HEK293 (cell line): ENCODE data around the gene CA5B.
A peak's percentile ranks its signal among the peaks of the same experiment; 100 is the strongest.

Source experiments
- CTCF ChIA-PET: fragments of 350-600 bp; formaldehyde crosslinking; extraction: SDS; loops from one replicate; lab custom pipeline; 2021; ENCODE audit warnings: antibody characterized with exemption; lab: Yijun Ruan, JAX
- POLR2A ChIA-PET: fragments of 300-600 bp; formaldehyde crosslinking; extraction: SDS; loops from one replicate; lab custom pipeline; 2020; ENCODE audit warnings: antibody characterized with exemption, inconsistent platforms; lab: Yijun Ruan, JAX
- H3K27ac ChIP-seq: fragments of 200-500 bp; sonication (Bioruptor generic); 2 replicates; pipeline ENCODE4 v1.5.1; 2014; ENCODE audit warnings: low read depth, low read length, control low read depth, inconsistent platforms; ENCODE audit errors: extremely low read depth
- H3K36me3 ChIP-seq, 2 experiments: fragments of 200-500 bp in 1 of 2; sonication (Bioruptor generic) in 1 of 2; 1 replicate in 1 of 2; 2 replicates in 1 of 2; pipeline ENCODE4 v1.5.1; 2014 to 2017; ENCODE audit warnings: inconsistent platforms in 2 of 2, low read length in 2 of 2; ENCODE audit not compliant: control insufficient read depth in 2 of 2, insufficient read depth in 1 of 2
- H3K4me1 ChIP-seq: fragments of 200-500 bp; sonication (Bioruptor generic); 2 replicates; pipeline ENCODE4 v1.5.1; 2014; ENCODE audit warnings: mild to moderate bottlenecking, low read length, inconsistent platforms; ENCODE audit not compliant: control insufficient read depth, insufficient read depth
- H3K4me3 ChIP-seq: 2 replicates; pipeline ENCODE4 v1.5.1; 2011; ENCODE audit warnings: low read depth, mild to moderate bottlenecking, control low read depth, low read length, moderate library complexity
- H3K9me3 ChIP-seq: fragments of 200-500 bp; sonication (Bioruptor generic); 2 replicates; pipeline ENCODE4 v1.5.1; 2014; ENCODE audit warnings: low read depth, low read length, inconsistent platforms; ENCODE audit not compliant: control insufficient read depth, insufficient read depth
- BCL6B ChIP-seq: fragments of 450-650 bp; formaldehyde crosslinking; IDR thresholded peaks from 2 replicates; pipeline ENCODE4 v1.5.1; 2017; ENCODE audit warnings: missing biosample characterization, missing genetic modification characterization
- PBX3 ChIP-seq: sonication (generic); formaldehyde crosslinking; IDR thresholded peaks from 2 replicates; pipeline ENCODE4 v1.8.1; 2022; ENCODE audit warnings: mild to moderate bottlenecking, moderate library complexity, missing genetic modification reagents
- PRDM6 ChIP-seq: fragments of 450-650 bp; formaldehyde crosslinking; IDR thresholded peaks from 2 replicates; pipeline ENCODE4 v1.5.1; 2017; ENCODE audit warnings: missing biosample characterization, missing genetic modification characterization
- TRIM28 ChIP-seq: IDR thresholded peaks from 2 replicates; pipeline ENCODE4 v1.6.1; 2011; ENCODE audit warnings: low read length, control low read depth, borderline replicate concordance
- ZBTB11 ChIP-seq: fragments of 450-650 bp; formaldehyde crosslinking; conservative IDR thresholded peaks from 2 replicates; pipeline ENCODE4 v1.5.1; 2016; ENCODE audit warnings: low read depth, missing biosample characterization, missing genetic modification characterization
- ZFHX2 ChIP-seq: fragments of 450-650 bp; formaldehyde crosslinking; conservative IDR thresholded peaks from 2 replicates; pipeline ENCODE4 v1.5.1; 2016; ENCODE audit warnings: missing biosample characterization, missing genetic modification characterization
- ZFP3 ChIP-seq: fragments of 450-650 bp; formaldehyde crosslinking; IDR thresholded peaks from 2 replicates; pipeline ENCODE4 v1.5.1; 2016; ENCODE audit warnings: low read depth, missing biosample characterization, missing genetic modification characterization
- ZNF114 ChIP-seq: fragments of 450-650 bp; formaldehyde crosslinking; IDR thresholded peaks from 2 replicates; pipeline ENCODE4 v1.5.0; 2017; ENCODE audit warnings: missing biosample characterization, missing genetic modification characterization
- ZNF223 ChIP-seq: fragments of 450-650 bp; formaldehyde crosslinking; IDR thresholded peaks from 2 replicates; pipeline ENCODE4 v1.5.1; 2016; ENCODE audit warnings: missing biosample characterization, missing genetic modification characterization
- ZNF248 ChIP-seq: fragments of 450-650 bp; formaldehyde crosslinking; IDR thresholded peaks from 2 replicates; pipeline ENCODE4 v1.5.1; 2017; ENCODE audit warnings: missing biosample characterization, missing genetic modification characterization
- ZNF350 ChIP-seq: fragments of 450-650 bp; formaldehyde crosslinking; IDR thresholded peaks from 2 replicates; pipeline ENCODE4 v1.5.0; 2017; ENCODE audit warnings: missing biosample characterization, mild to moderate bottlenecking, missing genetic modification characterization
- ZNF354C ChIP-seq: fragments of 450-650 bp; formaldehyde crosslinking; IDR thresholded peaks from 2 replicates; pipeline ENCODE4 v1.5.1; 2016; ENCODE audit warnings: missing biosample characterization, missing genetic modification characterization, low read depth, borderline replicate concordance
- ZNF366 ChIP-seq: fragments of 450-650 bp; formaldehyde crosslinking; conservative IDR thresholded peaks from 2 replicates; pipeline ENCODE4 v1.5.1; 2016; ENCODE audit warnings: missing biosample characterization, missing genetic modification characterization
- ZNF555 ChIP-seq: fragments of 450-650 bp; formaldehyde crosslinking; conservative IDR thresholded peaks from 2 replicates; pipeline ENCODE4 v1.5.1; 2017; ENCODE audit warnings: missing biosample characterization, mild to moderate bottlenecking, missing genetic modification characterization, inconsistent platforms
- ZNF629 ChIP-seq: fragments of 450-650 bp; formaldehyde crosslinking; IDR thresholded peaks from 2 replicates; pipeline ENCODE4 v1.5.1; 2017; ENCODE audit warnings: missing biosample characterization, missing genetic modification characterization
- ZNF660 ChIP-seq: fragments of 450-650 bp; IDR thresholded peaks from 2 replicates; pipeline ENCODE4 v1.5.1; 2018; ENCODE audit warnings: missing biosample characterization, mild to moderate bottlenecking, missing genetic modification characterization
- ZNF670 ChIP-seq: fragments of 450-650 bp; formaldehyde crosslinking; IDR thresholded peaks from 2 replicates; pipeline ENCODE4 v1.5.1; 2016; ENCODE audit warnings: missing biosample characterization, missing genetic modification characterization, low read depth
- ZNF707 ChIP-seq: fragments of 450-650 bp; formaldehyde crosslinking; IDR thresholded peaks from 2 replicates; pipeline ENCODE4 v1.5.1; 2016; ENCODE audit warnings: missing biosample characterization, missing genetic modification characterization
- ZNF837 ChIP-seq: fragments of 450-650 bp; formaldehyde crosslinking; IDR thresholded peaks from 2 replicates; pipeline ENCODE4 v1.5.1; 2016; ENCODE audit warnings: missing biosample characterization, missing genetic modification characterization
- ZNF843 ChIP-seq: fragments of 450-650 bp; formaldehyde crosslinking; IDR thresholded peaks from 2 replicates; pipeline ENCODE4 v1.5.1; 2016; ENCODE audit warnings: missing biosample characterization, missing genetic modification characterization
- ZSCAN30 ChIP-seq: fragments of 450-650 bp; IDR thresholded peaks from 2 replicates; pipeline ENCODE4 v1.5.1; 2018; ENCODE audit warnings: missing biosample characterization, mild to moderate bottlenecking, missing genetic modification characterization, moderate library complexity
- TF ChIP-seq, protein P1 (sequence below): fragments of 450-650 bp; formaldehyde crosslinking; IDR thresholded peaks from 2 replicates; pipeline ENCODE4 v1.5.1; 2016; ENCODE audit warnings: missing biosample characterization, missing genetic modification characterization, borderline replicate concordance
- TF ChIP-seq, protein P2 (sequence below): fragments of 450-650 bp; formaldehyde crosslinking; IDR thresholded peaks from 2 replicates; pipeline ENCODE4 v1.5.1; 2016; ENCODE audit warnings: missing biosample characterization, missing genetic modification characterization
- TF ChIP-seq, protein P3 (sequence below): fragments of 450-650 bp; formaldehyde crosslinking; IDR thresholded peaks from 2 replicates; pipeline ENCODE4 v1.5.1; 2016; ENCODE audit warnings: missing biosample characterization, missing genetic modification characterization

Gene CA5B

GRCh38 chrX:15834827-15835595 lies 96.9 kb downstream of the CA5B start:
- CTCF ChIA-PET, result interaction anchor here (0.6 to 1.4 kb wide), 3 partner anchors 9 to 137 kb away, joined by 3 to 4 read pairs (median 4); no protein-coding TSS in a partner anchor
- Histone ChIP-seq H3K4me1 (peaks cover 6% of the 10 kb centered on the region), H3K4me3 (no peak overlapping the region), H3K36me3 (peaks cover 3 to 37% of the 10 kb centered on the region in 2 experiments), H3K9me3 (no peaks in the 10 kb centered on the region), H3K27ac (no peak overlapping the region)
- POLR2A ChIA-PET, result interaction anchor here (0.9 to 1.5 kb wide), 2 partner anchors 20 kb away, joined by 4 to 5 read pairs; partner anchors contain the start of gene AP1S2
- no peak for TF ChIP-seq ZNF366 (tag by site-specific recombination)
- TF ChIP-seq TRIM28, result no peak
- no peak for TF ChIP-seq BCL6B (tag by site-specific recombination)
- TF ChIP-seq ZNF248, result no peak
- no peak for TF ChIP-seq ZFP3 (tag by site-specific recombination)
- no peak for TF ChIP-seq ZNF354C (tag by site-specific recombination)
- TF ChIP-seq, protein P1, sequence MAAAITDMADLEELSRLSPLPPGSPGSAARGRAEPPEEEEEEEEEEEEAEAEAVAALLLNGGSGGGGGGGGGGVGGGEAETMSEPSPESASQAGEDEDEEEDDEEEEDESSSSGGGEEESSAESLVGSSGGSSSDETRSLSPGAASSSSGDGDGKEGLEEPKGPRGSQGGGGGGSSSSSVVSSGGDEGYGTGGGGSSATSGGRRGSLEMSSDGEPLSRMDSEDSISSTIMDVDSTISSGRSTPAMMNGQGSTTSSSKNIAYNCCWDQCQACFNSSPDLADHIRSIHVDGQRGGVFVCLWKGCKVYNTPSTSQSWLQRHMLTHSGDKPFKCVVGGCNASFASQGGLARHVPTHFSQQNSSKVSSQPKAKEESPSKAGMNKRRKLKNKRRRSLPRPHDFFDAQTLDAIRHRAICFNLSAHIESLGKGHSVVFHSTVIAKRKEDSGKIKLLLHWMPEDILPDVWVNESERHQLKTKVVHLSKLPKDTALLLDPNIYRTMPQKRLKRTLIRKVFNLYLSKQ (tag by site-specific recombination), result no peak
- no peak for TF ChIP-seq ZNF223 (tag by site-specific recombination)
- peak; percentile 55; the same call in 1 of the 2 replicates for TF ChIP-seq ZNF843
- TF ChIP-seq, protein P2, sequence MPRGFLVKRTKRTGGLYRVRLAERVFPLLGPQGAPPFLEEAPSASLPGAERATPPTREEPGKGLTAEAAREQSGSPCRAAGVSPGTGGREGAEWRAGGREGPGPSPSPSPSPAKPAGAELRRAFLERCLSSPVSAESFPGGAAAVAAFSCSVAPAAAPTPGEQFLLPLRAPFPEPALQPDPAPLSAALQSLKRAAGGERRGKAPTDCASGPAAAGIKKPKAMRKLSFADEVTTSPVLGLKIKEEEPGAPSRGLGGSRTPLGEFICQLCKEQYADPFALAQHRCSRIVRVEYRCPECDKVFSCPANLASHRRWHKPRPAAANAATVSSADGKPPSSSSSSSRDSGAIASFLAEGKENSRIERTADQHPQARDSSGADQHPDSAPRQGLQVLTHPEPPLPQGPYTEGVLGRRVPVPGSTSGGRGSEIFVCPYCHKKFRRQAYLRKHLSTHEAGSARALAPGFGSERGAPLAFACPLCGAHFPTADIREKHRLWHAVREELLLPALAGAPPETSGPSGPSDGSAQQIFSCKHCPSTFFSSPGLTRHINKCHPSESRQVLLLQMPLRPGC (tag by site-specific recombination), result no peak
- TF ChIP-seq ZNF629, result 0 out of 2 replicates have a peak, but pooled peaks have one; percentile 13
- no peak for TF ChIP-seq ZSCAN30 (tag by site-specific recombination)
- no peak for TF ChIP-seq ZNF837
- no peak for TF ChIP-seq ZNF114 (tag by site-specific recombination)
- no peak for TF ChIP-seq ZNF670 (tag by site-specific recombination)
- no peak for TF ChIP-seq ZBTB11
- TF ChIP-seq ZFHX2, result no peak
- no peak for TF ChIP-seq ZNF350 (tag by site-specific recombination)
- TF ChIP-seq ZNF555, result no peak
- peak; percentile 74 for TF ChIP-seq PRDM6
- no peak for TF ChIP-seq ZNF660 (tag by site-specific recombination)
- no peak for TF ChIP-seq PBX3 (CRISPR knock-in tag)
- no peak for TF ChIP-seq ZNF707
- TF ChIP-seq, protein P3, sequence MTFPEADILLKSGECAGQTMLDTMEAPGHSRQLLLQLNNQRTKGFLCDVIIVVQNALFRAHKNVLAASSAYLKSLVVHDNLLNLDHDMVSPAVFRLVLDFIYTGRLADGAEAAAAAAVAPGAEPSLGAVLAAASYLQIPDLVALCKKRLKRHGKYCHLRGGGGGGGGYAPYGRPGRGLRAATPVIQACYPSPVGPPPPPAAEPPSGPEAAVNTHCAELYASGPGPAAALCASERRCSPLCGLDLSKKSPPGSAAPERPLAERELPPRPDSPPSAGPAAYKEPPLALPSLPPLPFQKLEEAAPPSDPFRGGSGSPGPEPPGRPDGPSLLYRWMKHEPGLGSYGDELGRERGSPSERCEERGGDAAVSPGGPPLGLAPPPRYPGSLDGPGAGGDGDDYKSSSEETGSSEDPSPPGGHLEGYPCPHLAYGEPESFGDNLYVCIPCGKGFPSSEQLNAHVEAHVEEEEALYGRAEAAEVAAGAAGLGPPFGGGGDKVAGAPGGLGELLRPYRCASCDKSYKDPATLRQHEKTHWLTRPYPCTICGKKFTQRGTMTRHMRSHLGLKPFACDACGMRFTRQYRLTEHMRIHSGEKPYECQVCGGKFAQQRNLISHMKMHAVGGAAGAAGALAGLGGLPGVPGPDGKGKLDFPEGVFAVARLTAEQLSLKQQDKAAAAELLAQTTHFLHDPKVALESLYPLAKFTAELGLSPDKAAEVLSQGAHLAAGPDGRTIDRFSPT, result peak; percentile 55
